Daoy (cell line): ENCODE results near the gene NT5DC1. TPM values are rescaled to one million over a fixed set of nuclear protein-coding genes. Genes with fewer than 3 reads are reported as not detected.
"Not testable (repeated sequence)": the region's sequence is repeated elsewhere in the genome, so short reads cannot be mapped to it uniquely, and the experiment has no call there.

Experiments used
- DNase-seq: peaks from one replicate; pipeline ENCODE4 v3.0.0-alpha.2; 2015; ENCODE audit warnings: low read depth
- total RNA-seq: library from RNA; depleted of rRNA; stranded (reverse); fragments of >200 nt; shearing (Covaris generic); gene quantifications from 2 replicates; pipeline ENCODE4 v1.2.3, GENCODE V29; 2014

NT5DC1 gene
- total RNA-seq, 1 experiment from 2014 or later: 5.1 TPM

- no peak for DNase-seq
Measured at GRCh38 chr6:116088946-116089345, 11.7 kb upstream of the NT5DC1 start.

GRCh38 chr6:116090251-116090650 is 10.4 kb upstream of the NT5DC1 start:
- DNase-seq: no peak

- DNase-seq: no peak
Measured at GRCh38 chr6:116094041-116094440, 6.6 kb upstream of the NT5DC1 start.

- not testable (repeated sequence) for DNase-seq
Measured at GRCh38 chr6:116096048-116096759, 4.4 kb upstream of the NT5DC1 start.

- DNase-seq: no peak
Measured at GRCh38 chr6:116096979-116097816, 3.5 kb upstream of the NT5DC1 start.

- DNase-seq: no peak
Measured at GRCh38 chr6:116099036-116099435, 1.6 kb upstream of the NT5DC1 start.

- no peak for DNase-seq
Measured at GRCh38 chr6:116101302-116101718, 657 bp downstream of the NT5DC1 start.

- DNase-seq: no peak
Measured at GRCh38 chr6:116101790-116102189, 1.1 kb downstream of the NT5DC1 start.

- DNase-seq: no peak
Measured at GRCh38 chr6:116102873-116103272, 2.2 kb downstream of the NT5DC1 start.

- DNase-seq: no peak
Measured at GRCh38 chr6:116104636-116105035, 4.0 kb downstream of the NT5DC1 start.

GRCh38 chr6:116105247-116105646 is 4.6 kb downstream of the NT5DC1 start:
- no peak for DNase-seq

- DNase-seq: no peak
Measured at GRCh38 chr6:116106146-116106545, 5.5 kb downstream of the NT5DC1 start.

- no peak for DNase-seq
Measured at GRCh38 chr6:116108836-116109235, 8.2 kb downstream of the NT5DC1 start.

- peak; percentile 27 for DNase-seq
Measured at GRCh38 chr6:116111552-116112528, 11.2 kb downstream of the NT5DC1 start.

GRCh38 chr6:116113386-116113785 is 12.7 kb downstream of the NT5DC1 start:
- no peak for DNase-seq

- DNase-seq: no peak
Measured at GRCh38 chr6:116115781-116116180, 15.1 kb downstream of the NT5DC1 start.

GRCh38 chr6:116118608-116119007 is 18.0 kb downstream of the NT5DC1 start:
- peak; percentile 35 for DNase-seq

- no peak for DNase-seq
Measured at GRCh38 chr6:116120430-116120829, 19.8 kb downstream of the NT5DC1 start.

GRCh38 chr6:116126032-116126431 is 25.4 kb downstream of the NT5DC1 start, which contains the start of gene COL10A1:
COL10A1 (minus strand) TSS chr6:116126132; CDS start chr6:116125492, 640 bp downstream.
- no peak for DNase-seq

- DNase-seq: no peak
Measured at GRCh38 chr6:116127771-116128493, 27.3 kb downstream of the NT5DC1 start.

GRCh38 chr6:116133453-116133852 is 32.8 kb downstream of the NT5DC1 start:
- no peak for DNase-seq
